NCI-H1694 (cell line): ENCODE results near the gene USP33.
"Not testable (repeated sequence)": the region's sequence is repeated elsewhere in the genome, so short reads cannot be mapped to it uniquely, and the experiment has no call there.

Experiments used
- DNase-seq: peaks from one replicate; lab custom pipeline; 2025; lab: John Stamatoyannopoulos, UW

USP33 gene

DNA sequence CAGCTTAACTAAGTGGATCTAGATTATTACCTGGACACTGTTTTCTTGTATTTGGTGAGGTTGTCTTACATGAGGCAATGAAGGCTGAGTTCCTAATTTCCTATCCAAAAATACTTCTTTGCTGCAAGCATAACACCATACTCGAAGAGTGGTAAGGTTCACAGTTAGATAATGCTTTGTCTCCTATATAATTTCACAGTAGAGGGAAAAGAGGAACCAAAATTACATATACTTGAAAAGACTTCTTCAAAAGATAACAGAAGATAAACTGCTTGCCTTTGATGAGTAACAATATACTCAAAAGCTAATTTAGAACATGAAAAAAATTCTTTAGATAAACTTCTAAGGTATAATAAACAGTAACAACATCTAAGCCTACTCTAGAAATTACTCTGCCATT lies 20.4 kb downstream of the USP33 start:
- DNase-seq, result no peak

- DNase-seq, result no peak
These were observed 27.6 kb downstream of the USP33 start for GRCh38 chr1:77732090-77732489.

DNA sequence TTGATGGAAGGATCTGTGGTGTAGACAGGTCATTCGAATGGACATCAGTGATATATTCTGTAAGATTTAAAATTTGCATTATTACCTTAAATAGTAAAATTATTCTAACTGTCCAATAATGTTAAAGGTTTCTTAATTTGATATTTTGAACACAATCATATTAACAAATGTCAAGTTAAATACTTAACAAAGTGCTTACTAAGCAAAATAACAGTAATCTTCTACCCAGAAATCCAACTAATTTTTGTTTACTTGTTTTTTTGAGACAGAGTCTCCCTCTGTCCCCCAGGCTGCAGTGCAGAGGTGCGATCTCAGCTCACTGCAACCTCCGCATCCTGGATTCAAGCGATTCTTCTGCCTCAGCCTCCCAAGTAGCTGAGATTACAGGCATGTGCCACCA lies 33.9 kb downstream of the USP33 start:
- no peak for DNase-seq

- no peak for DNase-seq
These were observed 41.5 kb downstream of the USP33 start for GRCh38 chr1:77718181-77718580.

GRCh38 chr1:77716065-77716464 lies 43.6 kb downstream of the USP33 start:
- no peak for DNase-seq

DNA sequence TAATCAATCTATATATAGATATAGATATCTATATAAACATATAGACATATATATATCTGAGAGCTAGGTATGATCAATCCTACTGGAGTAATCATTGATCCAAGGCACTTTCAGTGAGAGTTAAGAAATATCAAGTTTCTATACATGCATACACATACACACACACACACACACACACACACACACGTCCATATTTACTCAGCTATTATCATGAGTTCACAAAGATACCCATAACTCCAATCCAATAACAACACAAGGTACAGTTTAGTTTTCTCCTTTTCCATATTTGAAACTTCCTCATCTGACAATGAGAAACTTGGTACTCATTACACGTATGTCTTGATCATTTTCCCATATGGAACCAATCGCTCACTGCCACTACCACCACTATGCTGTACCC lies 49.9 kb downstream of the USP33 start:
- DNase-seq, result no peak

DNA sequence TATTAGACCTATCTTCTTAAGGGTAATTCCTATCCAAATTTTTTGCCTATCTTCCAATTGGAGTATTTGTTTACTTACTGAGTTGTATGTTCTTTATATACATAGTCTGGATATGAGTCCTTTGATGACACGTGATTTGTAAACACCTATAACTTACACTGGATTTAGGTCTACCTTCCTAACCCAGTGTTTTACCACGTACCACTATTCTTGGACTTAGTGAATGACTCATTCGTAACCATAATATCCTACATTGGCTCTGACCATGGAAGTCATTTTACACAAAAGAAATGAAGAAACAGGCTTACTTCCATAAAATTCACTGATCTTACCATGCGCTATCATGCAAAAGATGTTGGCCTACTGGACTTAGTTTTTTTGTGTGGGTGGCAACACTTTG lies 53.3 kb downstream of the USP33 start:
- no peak for DNase-seq

DNA sequence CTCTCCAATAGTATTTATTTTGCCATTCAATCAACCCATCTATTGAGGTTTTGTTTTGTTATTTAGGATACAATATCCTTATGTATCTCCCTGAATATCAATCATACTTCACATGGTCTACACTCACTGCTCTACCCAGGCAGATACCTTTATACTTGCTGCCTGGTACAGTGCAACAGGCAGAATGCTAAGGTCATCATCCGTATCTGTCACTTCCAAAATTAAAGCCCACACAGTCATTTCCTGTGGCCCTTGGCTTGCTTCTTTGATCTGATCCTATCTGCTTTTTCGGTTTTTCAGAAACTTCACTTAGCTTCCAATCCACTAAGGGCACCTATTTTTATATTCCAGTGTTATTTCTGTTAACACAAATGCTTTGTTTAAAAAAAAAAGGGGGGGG lies 54.9 kb downstream of the USP33 start:
- DNase-seq, result no peak

DNA sequence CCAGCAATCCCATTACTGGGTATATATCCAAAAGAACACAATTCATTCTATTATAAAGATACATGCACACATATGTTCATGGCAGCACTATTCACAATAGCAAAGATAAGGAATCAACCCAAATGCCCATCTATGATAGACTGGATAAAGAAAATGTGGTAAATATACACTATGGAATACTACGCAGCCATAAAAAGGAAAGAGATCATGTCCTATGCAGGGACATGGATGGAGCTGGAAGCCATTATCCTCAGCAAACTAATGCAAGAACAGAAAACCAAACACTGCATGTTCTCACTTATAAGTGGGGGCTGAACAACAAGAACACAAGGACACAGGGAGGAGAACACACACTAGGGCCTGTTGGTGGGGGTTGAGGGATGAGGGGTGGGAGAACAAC lies 60.0 kb downstream of the USP33 start:
- not testable (repeated sequence) for DNase-seq

- DNase-seq, result no peak
These were observed 62.2 kb downstream of the USP33 start for GRCh38 chr1:77697441-77697840.

GRCh38 chr1:77688939-77689338 lies 70.7 kb downstream of the USP33 start:
- no peak for DNase-seq

GRCh38 chr1:77687519-77687906 lies 72.1 kb downstream of the USP33 start:
- DNase-seq, result no peak

DNA sequence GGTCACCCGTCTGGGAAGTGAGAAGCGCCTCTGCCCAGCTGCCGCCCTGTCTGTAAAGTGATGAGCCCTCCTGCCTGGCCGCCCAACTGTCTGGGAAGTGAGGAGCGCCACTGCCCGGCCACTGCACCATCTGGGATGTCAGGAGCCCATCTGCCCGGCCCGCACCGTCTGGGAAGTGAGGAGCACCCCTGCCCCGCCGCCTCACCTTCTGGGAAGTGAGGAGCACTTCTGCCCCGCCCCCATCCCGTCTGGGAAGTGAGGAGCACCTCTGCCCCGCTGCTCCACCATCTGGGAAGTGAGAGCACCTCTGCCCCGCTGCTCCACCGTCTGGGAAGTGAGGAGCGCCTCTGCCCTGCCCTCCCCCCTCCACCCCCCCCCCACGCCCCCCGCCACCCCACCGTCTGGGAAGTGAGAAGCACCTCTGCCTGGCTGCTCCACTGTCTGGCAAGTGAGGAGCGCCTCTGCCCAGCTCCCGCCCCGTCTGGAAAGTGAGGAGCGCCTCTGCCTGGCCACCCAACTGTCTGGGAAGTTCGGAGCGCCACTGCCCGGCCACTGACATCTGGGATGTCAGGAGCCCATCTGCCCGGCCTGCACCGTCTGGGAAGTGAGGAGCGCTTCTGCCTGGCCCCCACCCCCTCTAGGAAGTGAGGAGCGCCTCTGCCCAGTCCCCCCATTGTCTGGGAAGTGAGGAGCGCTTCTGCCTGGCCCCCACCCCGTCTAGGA lies 72.7 kb downstream of the USP33 start:
- no peak for DNase-seq

- DNase-seq, result peak; percentile 78
These were observed 76.2 kb downstream of the USP33 start for GRCh38 chr1:77683160-77684148.

- peak; percentile 95 for DNase-seq
These were observed 77.0 kb downstream of the USP33 start, which contains the start of gene ZZZ3 for GRCh38 chr1:77682460-77683159. ZZZ3 (minus strand) TSS chr1:77682658; CDS start chr1:77633354, 49,304 bp downstream.

- DNase-seq, result no peak
These were observed 79.5 kb downstream of the USP33 start for GRCh38 chr1:77680173-77680572.

- DNase-seq, result no peak
These were observed 80.7 kb downstream of the USP33 start for GRCh38 chr1:77678660-77679610.

DNA sequence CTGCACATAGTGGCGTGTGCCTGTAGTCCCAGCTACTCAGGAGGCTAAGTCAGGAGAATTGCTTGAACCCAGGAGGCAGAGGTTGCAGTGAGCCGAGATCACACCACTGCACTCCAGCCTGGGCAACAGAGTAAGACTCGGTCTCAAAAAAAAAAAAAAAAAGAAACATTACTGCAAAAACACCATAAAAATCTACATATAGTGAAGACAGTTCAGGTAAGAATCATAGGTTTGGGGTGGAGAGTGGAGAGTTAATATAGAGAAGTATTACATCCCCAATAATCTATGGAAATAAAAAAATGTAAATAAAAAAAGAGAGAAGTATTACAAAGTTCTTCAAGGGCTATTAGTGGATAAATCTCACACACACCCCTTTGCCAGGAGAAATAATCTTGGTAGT lies 84.8 kb downstream of the USP33 start:
- not testable (repeated sequence) for DNase-seq

DNA sequence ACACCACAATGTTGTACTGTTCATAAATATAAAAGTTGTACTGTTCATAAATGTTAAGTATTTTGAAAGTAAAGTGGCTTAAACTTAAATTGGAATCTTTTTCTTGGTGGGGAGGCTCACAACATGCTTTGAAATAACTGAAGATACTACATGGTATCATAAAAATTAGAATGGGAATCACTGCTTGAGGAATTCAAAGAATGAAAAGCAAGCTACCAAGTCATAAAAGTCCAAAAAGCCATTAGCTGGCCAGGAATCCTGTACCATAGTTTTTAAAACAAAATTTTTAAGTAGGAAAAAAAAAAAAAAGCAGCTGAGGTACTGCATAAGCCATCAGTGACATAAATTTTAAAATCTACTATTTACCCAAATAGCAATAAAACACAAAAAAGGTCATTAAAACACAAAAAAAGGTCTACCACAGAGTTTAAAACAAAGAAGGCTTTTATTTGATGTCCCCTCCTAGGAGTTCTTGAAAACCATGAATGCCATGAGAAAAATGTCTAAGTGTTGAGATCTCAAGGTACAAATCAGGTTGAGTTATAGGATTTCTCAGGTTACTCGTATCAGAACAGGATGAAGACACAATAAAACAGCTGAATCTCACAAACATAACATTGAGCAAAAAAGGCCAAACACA lies 85.8 kb downstream of the USP33 start:
- DNase-seq, result no peak

DNA sequence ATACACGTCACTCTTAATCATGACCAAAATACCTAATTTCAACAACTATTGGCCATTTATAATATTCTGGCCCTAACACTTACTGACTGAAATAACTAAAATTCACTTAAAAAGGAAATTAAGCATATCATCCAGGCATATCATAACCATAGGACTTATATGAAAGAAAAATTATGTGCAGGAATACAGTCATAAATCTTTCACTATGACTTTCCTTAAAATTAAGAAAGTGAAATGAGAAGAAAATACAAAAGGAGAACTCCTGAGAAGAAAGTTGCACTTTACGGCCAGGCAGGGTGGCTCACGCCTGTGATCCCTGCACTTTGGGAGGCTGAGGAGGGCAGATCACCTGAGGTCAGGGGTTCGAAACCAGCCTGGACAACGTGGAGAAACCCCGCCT lies 86.6 kb downstream of the USP33 start:
- DNase-seq, result no peak

- DNase-seq, result no peak
These were observed 87.3 kb downstream of the USP33 start for GRCh38 chr1:77672374-77672773.
